ENCODE data around the gene BABAM2.

BABAM2 gene

DNA sequence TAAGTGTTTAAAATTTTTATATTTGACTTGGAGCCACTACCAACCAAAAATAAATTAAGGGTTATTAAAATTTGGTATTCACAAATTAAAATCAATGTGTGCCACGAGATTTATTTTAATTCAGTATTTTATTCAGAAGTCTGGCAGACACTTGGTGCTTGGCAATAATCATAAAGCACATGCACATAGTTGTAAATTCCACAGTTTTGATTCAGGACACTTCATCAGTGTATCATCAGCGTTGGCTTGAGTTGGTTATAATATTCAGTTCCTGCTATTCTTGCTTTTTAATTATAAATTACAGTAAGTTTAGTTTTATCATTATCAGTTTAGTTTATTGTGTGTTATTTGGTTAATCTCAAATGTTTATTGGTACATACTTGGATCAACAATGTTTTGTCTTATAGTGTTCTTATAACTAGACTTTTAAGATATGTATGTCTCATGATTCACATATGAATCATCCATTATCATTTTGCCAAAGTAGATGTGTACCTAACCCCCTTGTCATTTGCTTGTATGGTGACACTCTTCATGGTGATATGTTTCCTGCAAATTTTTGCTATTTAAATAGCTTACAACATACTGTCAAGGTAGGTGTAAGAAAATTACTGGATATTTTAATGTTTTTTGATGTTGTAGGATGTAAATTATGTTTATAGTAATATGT is 237.9 kb downstream of the BABAM2 start:
- DNase-seq (ENCODE audit: low read depth), result no peak

DNA sequence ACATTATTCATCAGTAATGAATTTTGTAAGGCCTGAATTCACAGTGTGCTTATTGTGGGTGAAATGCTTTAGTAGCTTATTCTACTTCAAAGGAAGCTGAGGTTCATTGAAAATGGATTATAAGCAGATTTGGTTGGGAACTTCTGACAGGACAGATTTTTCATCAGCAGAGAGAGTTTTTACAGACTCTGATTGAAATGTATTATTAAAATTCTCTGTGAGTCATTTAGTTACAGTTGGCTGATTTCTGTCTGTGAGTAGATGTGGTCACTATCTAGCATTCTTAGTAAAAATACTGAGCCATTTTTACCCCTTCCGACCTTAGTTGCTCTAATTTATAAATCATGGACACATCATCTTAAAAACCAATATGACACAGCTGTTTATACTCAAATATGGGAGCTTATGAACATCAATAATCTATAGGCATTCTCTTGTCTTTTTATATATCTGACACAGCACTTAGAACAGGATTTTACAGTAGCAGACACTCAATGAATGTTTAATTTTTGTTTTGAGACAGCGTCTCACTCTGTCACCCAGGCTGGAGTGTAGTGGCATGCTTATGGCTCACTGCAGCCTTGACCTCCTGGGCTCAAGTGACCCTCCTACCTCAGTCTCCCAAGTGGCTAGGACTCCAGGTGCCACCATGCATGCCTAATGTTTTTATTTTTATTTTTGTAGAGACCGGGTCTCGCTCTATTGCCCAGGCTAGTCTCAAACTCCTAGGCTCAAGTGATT is 239.6 kb downstream of the BABAM2 start:
- DNase-seq (ENCODE audit: low read depth), result no peak

GRCh38 chr2:28133778-28134177 is 243.2 kb downstream of the BABAM2 start:
- no peak for DNase-seq (ENCODE audit: low read depth)

GRCh38 chr2:28134262-28134812 is 243.8 kb downstream of the BABAM2 start:
- no peak for DNase-seq (ENCODE audit: low read depth)

DNA sequence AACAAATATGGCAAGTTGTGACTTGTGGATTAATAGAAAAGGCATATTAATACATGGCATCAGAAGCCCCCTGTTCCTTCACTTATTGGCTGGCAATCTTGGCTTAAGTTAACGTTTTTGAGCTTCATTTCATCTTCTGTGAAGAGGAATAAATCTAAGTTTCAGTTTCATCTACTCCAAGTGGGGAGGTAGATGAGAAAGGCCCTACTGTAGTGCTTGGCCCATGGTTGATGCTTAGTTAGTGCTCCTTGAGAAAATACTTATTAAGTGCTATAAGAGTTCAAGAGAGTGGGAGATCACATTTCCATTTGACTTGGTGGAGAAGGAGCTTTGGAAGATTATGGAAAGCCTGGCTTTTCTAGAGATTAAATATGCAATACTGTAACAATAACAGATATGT is 244.3 kb downstream of the BABAM2 start:
- no peak for DNase-seq (ENCODE audit: low read depth)

- DNase-seq (ENCODE audit: low read depth), result no peak
Measured at GRCh38 chr2:28135324-28135723, 244.8 kb downstream of the BABAM2 start.

DNA sequence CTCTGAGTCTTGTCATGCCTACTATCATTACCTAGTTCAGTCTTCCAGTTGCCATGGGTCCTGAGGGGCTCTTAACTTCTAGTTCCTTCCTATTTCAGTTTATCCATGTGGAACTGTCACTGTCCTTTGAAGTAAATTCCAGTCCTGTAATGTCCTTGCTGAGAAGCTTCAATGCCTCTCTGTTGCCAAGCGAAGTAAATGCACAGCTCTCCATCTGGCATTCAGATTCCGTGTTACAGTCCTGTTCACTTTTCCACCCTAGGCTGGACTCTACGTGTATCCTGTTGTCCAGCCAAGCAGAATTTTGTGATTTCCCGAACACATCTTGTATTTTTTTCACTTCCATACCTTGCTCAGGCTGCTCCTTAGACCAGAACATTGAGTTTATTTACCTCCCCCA is 245.3 kb downstream of the BABAM2 start:
- no peak for DNase-seq (ENCODE audit: low read depth)

- DNase-seq (ENCODE audit: low read depth), result no peak
Measured at GRCh38 chr2:28136556-28136955, 246.0 kb downstream of the BABAM2 start.

DNA sequence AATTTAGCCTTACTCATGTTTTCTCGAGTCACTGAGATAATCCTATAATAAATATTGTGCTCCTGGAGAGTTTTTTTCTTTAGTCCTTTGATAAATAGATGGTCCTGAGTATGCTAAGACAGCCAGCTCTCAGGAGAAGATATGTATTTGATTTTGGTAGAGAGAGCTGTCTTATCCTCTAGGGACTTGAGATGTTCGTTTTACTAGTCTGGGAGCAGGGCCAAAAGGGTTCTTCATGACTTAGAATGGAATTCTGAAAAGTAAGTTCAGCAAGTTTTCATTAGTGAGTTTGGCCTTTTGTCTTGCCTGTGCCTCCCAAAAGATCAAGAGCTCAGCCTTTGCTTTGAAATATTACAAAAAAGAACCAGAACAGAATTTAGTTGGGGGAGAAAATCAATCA is 246.7 kb downstream of the BABAM2 start:
- DNase-seq (ENCODE audit: low read depth), result peak; percentile 85

DNA sequence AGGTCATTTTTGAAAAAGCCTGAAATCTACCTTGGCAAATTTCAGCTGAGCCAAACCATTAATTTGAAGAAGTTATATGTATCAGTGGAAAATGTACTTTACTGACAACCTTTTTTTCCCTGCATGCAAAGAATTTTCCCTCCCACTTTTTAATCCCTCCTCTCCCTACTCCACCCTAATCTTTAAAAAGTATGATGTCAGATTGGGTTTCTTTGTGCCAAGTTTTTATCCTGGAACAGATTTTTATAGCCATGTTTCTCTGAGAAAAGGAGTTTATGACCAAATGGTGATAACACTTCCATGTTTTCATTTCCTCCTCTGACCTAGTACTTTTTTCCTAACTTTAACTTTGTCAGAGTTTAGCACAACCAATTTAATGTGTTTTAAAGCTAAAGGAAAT is 251.9 kb downstream of the BABAM2 start:
- no peak for DNase-seq (ENCODE audit: low read depth)

DNA sequence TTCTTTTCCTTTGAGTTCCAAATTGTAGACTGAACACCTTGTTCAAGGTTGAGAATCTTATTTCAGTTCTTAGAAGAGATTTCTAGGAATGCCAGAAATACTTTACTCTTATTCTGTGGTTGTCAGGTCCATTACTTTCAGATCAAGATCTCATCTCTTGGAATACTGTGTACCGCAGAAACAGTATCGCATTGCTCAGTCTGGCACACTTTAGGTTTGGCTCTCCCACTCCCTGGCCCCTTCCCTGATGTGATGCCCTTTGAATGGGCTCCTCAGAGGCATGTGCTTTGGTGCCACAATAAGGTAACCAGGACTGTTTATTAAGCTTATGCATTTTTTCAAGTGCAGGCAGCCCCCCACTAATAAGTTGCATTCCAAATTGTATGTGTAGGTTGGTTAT is 257.5 kb downstream of the BABAM2 start:
- no peak for DNase-seq (ENCODE audit: low read depth)

DNA sequence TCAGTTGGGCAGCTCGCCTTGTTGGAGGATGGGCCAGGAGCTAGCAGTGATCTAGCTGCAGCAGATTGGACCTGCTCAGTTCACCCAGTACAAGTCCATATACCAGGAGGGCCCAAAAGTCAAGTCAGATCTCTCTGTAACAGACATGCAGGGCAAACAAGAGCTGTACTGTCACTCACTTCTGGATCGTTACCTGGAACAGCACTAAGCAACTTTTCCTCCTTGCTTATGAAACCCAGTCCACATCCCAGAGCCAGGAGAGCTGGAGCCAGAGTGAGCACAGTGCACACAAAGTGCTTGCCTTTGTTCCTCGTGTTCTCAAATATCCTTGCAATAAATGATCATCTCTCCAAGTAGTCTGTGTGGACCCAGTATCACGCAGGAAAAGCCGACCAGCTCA is 258.0 kb downstream of the BABAM2 start:
- no peak for DNase-seq (ENCODE audit: low read depth)

DNA sequence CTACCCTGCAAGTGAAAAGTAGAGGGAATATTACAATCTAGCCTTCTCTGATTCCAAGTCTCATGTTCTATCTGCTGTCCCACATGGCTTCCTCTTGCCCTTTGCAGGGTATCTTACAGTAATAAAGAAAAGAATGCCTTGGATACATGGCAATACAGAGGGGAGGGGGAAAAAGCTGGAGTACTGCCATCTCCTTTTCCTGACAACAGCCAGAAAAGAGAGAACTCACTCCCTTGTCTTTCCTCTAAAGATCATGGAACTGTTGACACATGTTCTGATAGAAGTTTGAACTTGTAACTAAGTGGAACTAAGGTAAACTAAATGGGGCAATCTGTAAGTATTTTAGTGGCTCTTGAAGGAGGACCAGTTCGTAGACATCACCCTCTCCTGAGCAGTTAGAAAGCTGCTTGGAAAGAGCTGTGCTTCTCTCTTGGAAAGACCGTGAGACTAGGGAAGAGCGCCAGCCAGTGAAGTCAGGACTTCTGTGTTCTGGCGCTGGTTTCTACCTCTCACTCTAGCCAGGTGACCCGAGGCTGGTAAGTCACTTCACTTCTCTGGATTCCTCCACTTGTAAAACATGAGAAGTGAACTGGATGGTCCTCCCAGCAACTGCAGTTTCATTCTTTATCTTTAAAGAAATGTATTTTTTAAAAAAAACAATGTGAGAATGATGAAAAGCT is 259.8 kb downstream of the BABAM2 start:
- DNase-seq (ENCODE audit: low read depth), result no peak

GRCh38 chr2:28150994-28151393 is 260.5 kb downstream of the BABAM2 start:
- no peak for DNase-seq (ENCODE audit: low read depth)

GRCh38 chr2:28152585-28153280 is 262.2 kb downstream of the BABAM2 start:
- no peak for DNase-seq (ENCODE audit: low read depth)

- DNase-seq (ENCODE audit: low read depth), result no peak
Measured at GRCh38 chr2:28153851-28154250, 263.3 kb downstream of the BABAM2 start.

- DNase-seq (ENCODE audit: low read depth), result no peak
Measured at GRCh38 chr2:28155086-28155485, 264.6 kb downstream of the BABAM2 start.

- no peak for DNase-seq (ENCODE audit: low read depth)
Measured at GRCh38 chr2:28155627-28156026, 265.1 kb downstream of the BABAM2 start.

DNA sequence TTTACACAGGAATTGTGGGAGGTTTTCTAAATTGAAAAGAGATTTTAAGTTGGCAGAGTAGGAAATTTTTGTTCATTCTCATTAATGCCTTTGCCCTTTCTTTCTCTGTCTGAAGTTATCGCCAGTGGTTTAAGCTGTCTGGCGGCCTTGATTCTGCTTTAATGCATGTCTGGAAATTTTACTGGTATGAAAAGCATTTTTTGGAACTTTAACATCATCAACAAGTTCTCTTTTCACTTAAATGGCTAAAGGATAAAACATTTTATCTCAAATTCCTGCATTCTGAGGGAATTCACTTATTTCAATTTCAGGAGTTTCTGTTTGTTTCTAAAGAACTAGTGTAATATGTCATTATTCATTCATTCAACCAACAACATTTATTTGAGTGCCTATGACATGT is 268.3 kb downstream of the BABAM2 start:
- DNase-seq (ENCODE audit: low read depth), result no peak

DNA sequence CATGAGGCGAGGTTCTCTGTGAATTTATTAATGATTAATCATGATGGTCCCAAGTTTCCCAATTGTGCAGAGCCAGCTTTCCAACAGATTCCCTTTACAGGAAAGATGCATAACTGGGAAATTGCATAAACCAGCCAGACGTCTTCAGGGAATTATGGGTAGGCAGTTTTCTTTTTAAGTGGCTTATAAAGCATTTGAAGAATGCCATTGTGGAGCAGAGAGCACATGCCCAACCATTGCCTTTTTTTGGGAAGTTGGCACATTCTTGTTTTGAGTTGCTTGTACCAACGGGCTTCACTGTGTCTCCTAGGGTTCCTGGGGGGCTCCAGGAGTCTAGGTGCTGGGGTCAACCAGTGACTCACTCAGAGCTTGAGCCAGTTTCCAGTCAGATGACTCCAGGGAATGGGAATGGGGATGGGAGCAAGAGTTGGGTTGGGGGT is 270.5 kb downstream of the BABAM2 start:
- DNase-seq (ENCODE audit: low read depth), result peak; percentile 80

GRCh38 chr2:28161466-28161865 is 270.9 kb downstream of the BABAM2 start:
- peak; percentile 49 for DNase-seq (ENCODE audit: low read depth)

- no peak for DNase-seq (ENCODE audit: low read depth)
Measured at GRCh38 chr2:28162564-28162963, 272.0 kb downstream of the BABAM2 start.
